ENCODE measurements around the gene CTSF. TPM values are rescaled to one million over a fixed set of nuclear protein-coding genes. Genes with fewer than 3 reads are reported as not detected.

Gene CTSF
- total and polyA plus RNA-seq, 2 of the 13 experiments (the other 11 are each of a cell fraction or from before 2014, with no cell fraction given) = not detected

DNA sequence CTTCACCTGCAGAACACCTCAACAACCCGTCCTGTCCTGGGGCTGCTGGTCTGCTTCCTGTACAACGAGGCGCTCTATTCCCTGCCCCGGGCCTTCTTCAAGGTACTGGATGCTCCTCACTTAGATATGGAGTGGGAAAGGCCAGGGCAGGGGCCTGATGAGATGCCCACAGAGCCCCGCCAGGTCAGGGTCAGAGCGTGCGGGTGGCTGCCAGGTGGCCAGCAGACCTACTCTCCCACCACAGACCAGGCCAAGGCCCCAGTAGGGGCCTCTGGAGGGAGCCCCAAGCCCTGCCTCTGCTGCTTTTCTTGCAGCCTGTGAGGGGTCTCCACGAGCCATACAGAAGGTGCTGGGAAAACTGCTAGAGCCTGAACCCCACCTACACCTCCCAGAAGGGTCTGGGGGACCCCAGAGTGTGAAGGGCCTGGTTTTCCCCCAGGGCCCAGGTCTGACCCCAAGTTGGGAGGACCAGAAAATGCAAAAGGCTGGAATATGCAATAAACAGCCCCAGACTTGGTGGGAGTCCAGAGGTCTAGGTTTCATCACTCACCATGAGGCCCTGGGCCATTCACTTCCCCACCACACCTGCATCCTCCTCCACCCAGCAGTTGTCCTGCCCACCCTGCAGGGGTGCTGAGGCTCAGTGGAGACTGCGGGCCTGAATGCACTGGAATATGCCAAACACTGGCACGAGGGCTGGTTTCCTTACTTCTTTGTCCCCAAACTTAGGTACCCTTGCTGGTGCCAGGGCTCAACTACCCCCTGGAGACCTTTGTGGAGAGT is 37.3 kb downstream of the CTSF start:
- Histone ChIP-seq H4K20me1 (ENCODE audit: insufficient read depth, low read length) (no peaks in the 10 kb centered on the region), H3K4me3 (replicated peaks in 1 of 3; ENCODE audit: insufficient read depth in 1 of 3, low read depth in 2 of 3, low read length in 3 of 3) (no peak overlapping the region), H2AFZ (ENCODE audit: low read length) (no peak overlapping the region), H3K9me3 (ENCODE audit: low read length) (no peaks in the 10 kb centered on the region), H3K9ac (ENCODE audit: insufficient read depth, low read depth, low read length) (no peak overlapping the region), H3K36me3 (replicated peaks in 1 of 2; ENCODE audit: control insufficient read depth in 1 of 2, insufficient read depth in 2 of 2, low read length in 2 of 2) (peaks cover 1 to 3% of the 10 kb centered on the region in 2 experiments; a peak in 2 of 5 replicates), H3K4me2 (ENCODE audit: low read depth, low read length) (no peak overlapping the region), H3K4me1 (ENCODE audit: insufficient read depth, low read length) (0 out of 2 replicates have a peak, but pooled peaks cover 7% of the 10 kb centered on the region), H3K27ac (ENCODE audit: extremely low read length, insufficient read depth, low read length) (no peak overlapping the region), H3K27me3 (ENCODE audit: control insufficient read depth in 1 of 2, insufficient read depth in 2 of 2, low read length in 2 of 2) (no peaks in the 10 kb centered on the region), H3K79me2 (ENCODE audit: insufficient read depth, low read length) (no peaks in the 10 kb centered on the region)
- DNase-seq (ENCODE audit: low spot score) = no peak
- no peak for FAIRE-seq
- intact Hi-C loops (cut with micrococcal nuclease; ENCODE audit: unreplicated experiment) = no loop called here
- in situ Hi-C loops (cut with HindIII; ENCODE audit: extremely low pct_ligation_motif_present, low pct_unique_long_range_greater_than_20kb) = no loop called here
- ATAC-seq = peak; percentile 48
- 90% methylated on average over 9 of the region's 10 CpGs for WGBS (ENCODE audit: low lambda C conversion rate)
- ChIA-PET CTCF (ENCODE audit: low intra/inter-chr PET ratio, low total read pairs) (no interaction called here), POLR2A (no interaction called here)
- TF ChIP-seq ZKSCAN1 (IDR thresholded peaks at IDR 0.05; ENCODE audit: low read length) (no peak), ZNF672 (CRISPR knock-in tag; IDR thresholded peaks at IDR 0.05) (no peak), ZNF83 (CRISPR knock-in tag; IDR thresholded peaks at IDR 0.05; ENCODE audit: borderline replicate concordance) (no peak), ZNF841 (CRISPR knock-in tag; IDR thresholded peaks at IDR 0.05; ENCODE audit: borderline replicate concordance) (no peak), YY1 (IDR thresholded peaks at IDR 0.05; ENCODE audit: insufficient read depth, insufficient replicate concordance, low read depth, low read length) (no peak)
- BruUV-seq (replicated peaks) = no TSS peak

DNA sequence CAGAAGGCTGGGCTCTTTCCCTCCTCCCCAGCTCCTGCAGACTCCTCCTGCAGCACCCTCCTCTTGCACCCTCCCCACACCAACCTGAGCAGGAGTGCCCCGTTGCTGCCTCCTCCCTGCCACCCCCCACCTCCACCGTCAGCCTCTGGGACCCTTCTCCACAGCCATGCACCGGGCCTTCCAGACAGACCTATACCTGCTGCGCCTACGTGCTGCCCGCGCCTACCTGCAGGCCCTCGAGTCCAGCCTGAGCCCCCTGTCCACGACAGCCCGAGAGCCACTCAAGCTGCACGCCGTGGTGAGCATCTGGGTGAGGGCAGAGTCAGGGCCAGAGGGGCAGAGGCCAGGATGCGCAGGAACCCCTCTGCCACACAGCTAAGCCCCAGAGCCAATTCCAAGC is 38.8 kb downstream of the CTSF start:
- Histone ChIP-seq H4K20me1 (ENCODE audit: insufficient read depth, low read length) (no peaks in the 10 kb centered on the region), H3K27me3 (ENCODE audit: control insufficient read depth in 1 of 2, insufficient read depth in 2 of 2, low read length in 2 of 2) (no peaks in the 10 kb centered on the region), H3K36me3 (replicated peaks in 1 of 2; ENCODE audit: control insufficient read depth in 1 of 2, insufficient read depth in 2 of 2, low read length in 2 of 2) (peaks cover 0 to 1% of the 10 kb centered on the region in 2 experiments; a peak in 2 of 5 replicates), H3K4me2 (ENCODE audit: low read depth, low read length) (no peak overlapping the region), H3K79me2 (ENCODE audit: insufficient read depth, low read length) (no peaks in the 10 kb centered on the region), H3K27ac (ENCODE audit: extremely low read length, insufficient read depth, low read length) (no peak overlapping the region), H2AFZ (ENCODE audit: low read length) (no peak overlapping the region), H3K9me3 (ENCODE audit: low read length) (no peaks in the 10 kb centered on the region), H3K4me3 (replicated peaks in 1 of 3; ENCODE audit: insufficient read depth in 1 of 3, low read depth in 2 of 3, low read length in 3 of 3) (no peak overlapping the region), H3K9ac (ENCODE audit: insufficient read depth, low read depth, low read length) (no peak overlapping the region), H3K4me1 (ENCODE audit: insufficient read depth, low read length) (0 out of 2 replicates have a peak, but pooled peaks cover 7% of the 10 kb centered on the region)
- intact Hi-C loops (cut with micrococcal nuclease; ENCODE audit: unreplicated experiment) (no loop called here), in situ Hi-C loops (cut with HindIII; ENCODE audit: extremely low pct_ligation_motif_present, low pct_unique_long_range_greater_than_20kb) (no loop called here)
- ATAC-seq (no peak), FAIRE-seq (no peak), DNase-seq (ENCODE audit: low spot score) (no peak)
- TF ChIP-seq, protein P1, sequence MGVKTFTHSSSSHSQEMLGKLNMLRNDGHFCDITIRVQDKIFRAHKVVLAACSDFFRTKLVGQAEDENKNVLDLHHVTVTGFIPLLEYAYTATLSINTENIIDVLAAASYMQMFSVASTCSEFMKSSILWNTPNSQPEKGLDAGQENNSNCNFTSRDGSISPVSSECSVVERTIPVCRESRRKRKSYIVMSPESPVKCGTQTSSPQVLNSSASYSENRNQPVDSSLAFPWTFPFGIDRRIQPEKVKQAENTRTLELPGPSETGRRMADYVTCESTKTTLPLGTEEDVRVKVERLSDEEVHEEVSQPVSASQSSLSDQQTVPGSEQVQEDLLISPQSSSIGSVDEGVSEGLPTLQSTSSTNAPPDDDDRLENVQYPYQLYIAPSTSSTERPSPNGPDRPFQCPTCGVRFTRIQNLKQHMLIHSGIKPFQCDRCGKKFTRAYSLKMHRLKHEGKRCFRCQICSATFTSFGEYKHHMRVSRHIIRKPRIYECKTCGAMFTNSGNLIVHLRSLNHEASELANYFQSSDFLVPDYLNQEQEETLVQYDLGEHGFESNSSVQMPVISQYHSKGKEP (CRISPR knock-in tag; IDR thresholded peaks at IDR 0.05) = no peak
- TF ChIP-seq AGO2 (optimal IDR thresholded peaks at IDR 0.05; ENCODE audit: low read depth, low read length) = peak; percentile 43
- WGBS (ENCODE audit: low lambda C conversion rate) = 92% methylated on average over 6 of the region's 13 CpGs
- ChIA-PET CTCF (ENCODE audit: low intra/inter-chr PET ratio, low total read pairs) (no interaction called here), POLR2A (no interaction called here)
- BruUV-seq (replicated peaks) = no TSS peak
